Right ventricle myocardium inferior (tissue), 1 donor: ENCODE results near the gene PARD6G. TPM values are rescaled to one million over a fixed set of nuclear protein-coding genes. Genes with fewer than 3 reads are reported as not detected.
"Not testable (repeated sequence)": the region's sequence is repeated elsewhere in the genome, so short reads cannot be mapped to it uniquely, and the experiment has no call there.

Experiments used
- ATAC-seq: fragments of 200-7000 bp; cut with Tn5 transposase; one replicate; pipeline ENCODE4 v1.9.1; 2020; ENCODE audit warnings: mild to moderate bottlenecking, moderate library complexity
- DNase-seq: peaks from one replicate; pipeline ENCODE4 v3.0.0; 2021; ENCODE audit errors: missing footprints
- intact Hi-C: fragments of 100-400 bp; cut with DNase I; formaldehyde crosslinking; loops from one replicate; pipeline ENCODE4 v1.11.0; 2022
- long read RNA-seq: library from polyadenylated mRNA; unstranded; transcript quantifications from one replicate; pipeline ENCODE4 v2.0.0, GENCODE V29; 2021
- total RNA-seq: library from RNA; stranded (reverse); fragmentation: NEBNext Ultra II Directional; extraction: Animal tissue kit (Norgen Biotek cat#: 25700); gene quantifications from one replicate; pipeline ENCODE4 v1.2.1, GENCODE V29; 2021
- donor health status: DM: no; HTN: yes; CAD: no; lungs with severe emphysema.

The PARD6G gene, protein sequence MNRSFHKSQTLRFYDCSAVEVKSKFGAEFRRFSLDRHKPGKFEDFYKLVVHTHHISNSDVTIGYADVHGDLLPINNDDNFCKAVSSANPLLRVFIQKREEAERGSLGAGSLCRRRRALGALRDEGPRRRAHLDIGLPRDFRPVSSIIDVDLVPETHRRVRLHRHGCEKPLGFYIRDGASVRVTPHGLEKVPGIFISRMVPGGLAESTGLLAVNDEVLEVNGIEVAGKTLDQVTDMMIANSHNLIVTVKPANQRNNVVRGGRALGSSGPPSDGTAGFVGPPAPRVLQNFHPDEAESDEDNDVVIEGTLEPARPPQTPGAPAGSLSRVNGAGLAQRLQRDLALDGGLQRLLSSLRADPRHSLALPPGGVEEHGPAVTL
- 2.1 TPM for total RNA-seq
- long read RNA-seq, partial matches to known transcripts: 0 of 2 reads
- long read RNA-seq, other reads (novel, unspliced or antisense): 2 of 2 reads

DNA sequence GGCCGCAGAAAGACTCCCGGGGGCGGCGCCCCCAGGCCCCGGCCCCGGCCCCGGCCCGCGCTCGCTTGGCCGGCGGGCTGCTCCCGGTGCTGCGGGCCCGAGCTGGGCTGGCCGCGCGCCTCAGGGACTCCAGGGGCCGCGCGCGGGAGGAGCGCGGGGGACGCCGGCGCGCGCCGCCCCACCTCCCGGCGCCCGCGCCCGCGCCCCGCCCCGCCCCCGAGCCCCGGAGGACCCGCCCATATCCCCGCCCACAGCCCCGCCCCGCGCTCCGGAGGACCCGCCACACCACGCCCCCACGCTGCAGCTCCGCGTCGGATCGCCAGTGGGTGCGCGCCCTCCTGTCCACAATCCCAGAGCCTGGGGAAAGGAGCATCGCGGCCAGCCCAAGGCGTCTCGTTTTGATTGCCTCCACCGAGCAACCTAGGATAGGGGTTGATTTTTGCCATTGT is at the start of gene PARD6G:
Gene PARD6G, minus strand, starts transcription at position 122 of the 449 bp plus-strand sequence. CDS start 166 bp downstream, outside the sequence.
- ATAC-seq (peak; percentile 95), DNase-seq (peak; percentile 91)
- intact Hi-C loops: no loop called here

DNA sequence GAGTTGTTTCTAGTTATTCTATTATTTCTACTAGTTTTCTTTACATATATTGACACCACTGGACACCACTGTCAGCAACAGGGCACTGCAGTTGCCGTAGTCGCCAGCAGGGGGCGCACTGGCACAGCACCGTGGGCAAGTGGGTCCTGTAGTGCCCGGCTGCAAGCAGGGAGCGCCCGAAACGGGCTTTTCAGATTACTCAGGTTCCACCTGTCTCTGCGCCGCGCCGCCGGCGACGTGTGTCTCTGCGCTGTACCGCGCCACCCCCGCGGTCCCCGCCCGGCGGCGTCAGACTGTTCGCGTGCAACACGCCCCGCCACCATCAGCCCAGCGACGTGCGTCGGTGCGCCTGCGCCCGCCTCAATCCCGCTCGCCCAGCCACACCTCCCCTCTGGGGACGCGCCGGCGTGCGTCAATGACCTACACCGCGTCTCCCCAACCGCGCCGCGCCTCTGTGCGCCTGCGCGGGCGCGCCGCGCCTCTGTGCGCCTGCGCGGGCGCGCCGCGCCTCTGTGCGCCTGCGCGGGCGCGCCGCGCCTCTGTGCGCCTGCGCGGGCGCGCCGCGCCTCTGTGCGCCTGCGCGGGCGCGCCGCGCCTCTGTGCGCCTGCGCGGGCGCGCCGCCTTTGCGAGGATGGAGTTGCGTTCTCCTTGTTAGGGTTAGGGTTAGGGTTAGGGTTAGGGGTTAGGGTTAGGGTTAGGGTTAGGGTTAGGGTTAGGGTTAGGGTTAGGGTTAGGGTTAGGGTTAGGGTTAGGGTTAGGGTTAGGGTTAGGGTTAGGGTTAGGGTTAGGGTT is 15.1 kb upstream of the PARD6G start:
- intact Hi-C loops, DNase-seq: not testable (repeated sequence)
- peak; percentile 34 for ATAC-seq

DNA sequence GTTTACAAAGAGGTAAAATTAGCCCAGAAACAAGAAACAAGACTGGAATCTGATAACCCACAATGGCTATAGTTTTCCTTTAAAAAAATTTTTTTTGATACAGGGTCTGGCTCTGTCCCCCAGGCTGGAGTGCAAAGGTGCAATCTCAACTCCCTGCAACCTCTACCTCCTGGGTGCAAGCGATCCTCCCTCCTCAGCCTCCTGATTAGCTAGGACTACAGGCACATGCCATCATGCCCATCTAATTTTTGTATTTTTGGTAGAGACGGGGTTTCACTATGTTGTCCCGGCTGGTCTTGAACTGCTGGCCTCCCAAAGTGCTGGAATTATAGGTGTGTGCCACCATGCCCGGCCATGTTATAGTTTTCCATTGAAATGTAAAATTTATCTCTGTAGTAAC is 12.3 kb upstream of the PARD6G start:
- intact Hi-C loops: no loop called here
- ATAC-seq: no peak
- DNase-seq: no peak

DNA sequence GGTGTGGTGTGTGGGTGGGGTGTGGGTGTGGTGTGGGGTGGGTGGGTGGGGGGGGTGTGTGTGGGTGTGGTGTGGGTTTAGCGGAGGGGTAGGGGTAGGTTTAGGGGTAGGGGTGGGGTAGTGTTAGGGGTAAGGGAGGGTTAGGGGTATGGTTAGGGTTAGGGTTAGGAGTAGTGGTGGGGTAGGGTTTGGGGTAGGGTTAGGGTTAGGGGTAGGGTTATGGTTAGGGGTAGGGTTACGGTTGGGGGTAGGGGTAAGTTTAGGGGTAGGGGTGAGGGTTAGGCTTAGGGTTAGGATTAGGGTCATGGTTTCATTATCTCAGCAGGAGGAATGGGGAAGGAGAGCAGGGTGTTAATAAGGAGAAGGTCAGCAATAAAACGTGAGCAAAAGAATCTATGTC is 11.3 kb upstream of the PARD6G start:
- ATAC-seq (no peak), DNase-seq (no peak)
- intact Hi-C loops: no loop called here

DNA sequence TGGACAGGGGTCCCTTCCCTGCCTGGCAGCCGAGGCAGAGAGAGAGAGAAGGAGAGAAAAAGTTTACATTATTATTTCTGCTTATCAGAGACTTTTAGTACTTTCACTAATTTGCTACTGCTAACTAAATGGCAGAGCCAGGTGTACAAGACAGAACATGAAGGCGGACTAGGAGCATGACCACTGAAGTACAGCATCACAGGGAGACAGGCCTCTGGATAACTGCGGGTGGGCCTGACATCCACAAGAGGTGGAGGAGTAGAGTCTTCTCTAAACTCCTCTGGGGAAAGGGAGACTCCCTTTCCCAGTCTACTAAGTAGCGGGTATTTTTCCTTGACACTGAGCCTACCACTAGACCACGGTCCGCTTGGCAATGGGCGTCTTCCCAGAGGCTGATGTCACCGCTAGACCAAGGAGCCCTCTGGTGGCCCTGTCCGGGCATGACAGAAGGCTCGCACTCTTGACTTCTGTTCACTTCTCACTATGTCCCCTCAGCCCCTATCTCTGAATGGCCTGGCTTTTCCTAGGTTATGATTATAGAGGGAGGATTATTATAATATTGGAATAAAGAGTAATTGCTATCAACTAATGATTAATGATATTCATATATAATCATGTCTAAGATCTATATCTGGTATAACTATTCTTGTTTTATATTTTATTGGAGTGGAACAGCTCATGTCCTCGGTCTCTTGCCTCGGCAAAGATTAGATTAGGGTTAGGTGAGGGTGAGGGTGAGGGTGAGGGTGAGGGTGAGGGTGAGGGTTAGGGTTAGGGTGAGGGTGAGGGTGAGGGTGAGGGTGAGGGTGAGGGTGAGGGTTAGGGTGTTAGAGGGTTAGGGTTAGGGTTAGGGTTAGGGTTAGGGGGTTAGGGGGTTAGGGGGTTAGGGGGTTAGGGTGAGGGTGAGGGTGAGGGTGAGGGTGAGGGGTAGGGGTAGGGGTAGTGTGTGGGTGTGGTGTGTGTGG is 10.5 kb upstream of the PARD6G start:
- intact Hi-C loops, ATAC-seq: not testable (repeated sequence)

DNA sequence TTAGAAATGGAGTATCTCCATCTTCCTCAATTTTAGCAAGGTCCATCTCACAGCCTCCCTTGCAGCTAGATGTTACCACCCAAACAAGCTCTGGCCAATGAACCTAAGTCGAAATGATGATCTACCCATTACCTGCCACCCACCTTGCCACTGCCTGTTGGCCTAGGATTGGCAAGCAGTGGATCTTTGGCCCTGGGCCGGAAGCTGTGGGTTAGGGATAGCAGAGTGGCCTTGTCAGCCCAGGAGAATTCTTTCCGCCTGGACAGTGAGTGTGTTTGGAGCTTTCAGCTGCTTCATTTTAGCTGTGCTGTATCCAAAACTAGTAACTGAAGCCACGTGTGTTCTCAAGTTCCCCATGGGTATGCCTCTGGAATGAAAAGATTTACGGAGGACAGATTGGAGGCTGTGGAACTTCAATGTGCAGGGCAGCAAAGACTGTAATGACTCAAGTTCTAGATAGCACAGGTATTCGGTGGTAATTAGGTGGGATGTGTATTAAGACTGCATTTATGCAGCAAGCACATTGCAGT is 7.7 kb upstream of the PARD6G start:
- DNase-seq (no peak), ATAC-seq (no peak)
- intact Hi-C loops: no loop called here

More for the DNA sequence above, 10.5 kb upstream of the PARD6G start:
- peak; percentile 75 for DNase-seq

DNA sequence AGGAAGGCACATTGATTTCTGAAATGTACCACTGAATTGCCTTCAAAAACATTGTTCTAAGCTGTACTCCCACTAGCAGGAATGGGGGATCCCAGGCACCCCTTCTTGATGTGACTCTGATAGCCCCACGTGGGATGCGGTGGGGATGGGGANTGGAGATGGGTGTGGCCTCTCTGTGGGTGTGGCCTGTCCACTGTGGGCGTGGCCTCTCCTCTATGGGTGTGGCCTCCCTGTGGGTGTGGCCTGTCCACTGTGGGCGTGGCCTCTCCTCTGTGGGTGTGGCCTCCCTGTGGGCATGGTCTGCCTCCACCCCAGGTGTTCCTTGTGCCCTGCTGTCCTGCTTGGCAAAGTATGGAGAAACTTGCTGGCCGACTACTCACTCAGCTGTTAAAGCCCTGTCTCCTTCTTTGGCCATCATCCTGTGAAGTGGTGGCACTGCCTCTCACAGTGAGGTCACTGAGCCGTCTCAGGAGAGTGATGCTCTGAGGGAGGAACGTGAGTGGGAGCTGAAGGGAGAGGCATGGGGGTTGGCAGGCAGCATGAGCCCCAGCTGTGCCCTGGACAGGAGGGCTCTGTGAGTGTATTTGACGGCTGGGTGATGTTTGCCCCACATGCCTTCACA is 6.7 kb upstream of the PARD6G start:
- intact Hi-C loops: no loop called here
- no peak for ATAC-seq
- no peak for DNase-seq

DNA sequence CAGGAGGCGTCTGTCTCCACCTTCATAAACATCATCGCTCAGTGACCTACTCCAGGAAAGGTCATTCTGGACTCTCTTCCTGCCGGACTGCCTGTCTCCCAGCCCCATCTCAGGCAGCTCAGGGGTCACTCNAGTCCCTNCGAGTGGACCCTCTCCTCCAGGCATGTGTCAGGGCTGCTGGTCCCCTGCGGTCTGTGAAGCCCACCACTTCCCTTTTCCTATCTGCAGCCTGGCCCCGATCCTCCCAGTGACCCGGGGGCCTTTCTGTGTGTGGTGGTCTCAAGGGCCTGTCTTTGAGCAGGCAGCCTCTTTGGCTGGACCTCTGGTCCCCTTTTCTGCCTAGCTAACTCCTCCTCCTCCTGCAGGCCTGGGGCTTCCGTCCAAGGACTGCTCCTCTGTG is 5.9 kb upstream of the PARD6G start:
- intact Hi-C loops: no loop called here
- DNase-seq: no peak
- ATAC-seq: no peak

DNA sequence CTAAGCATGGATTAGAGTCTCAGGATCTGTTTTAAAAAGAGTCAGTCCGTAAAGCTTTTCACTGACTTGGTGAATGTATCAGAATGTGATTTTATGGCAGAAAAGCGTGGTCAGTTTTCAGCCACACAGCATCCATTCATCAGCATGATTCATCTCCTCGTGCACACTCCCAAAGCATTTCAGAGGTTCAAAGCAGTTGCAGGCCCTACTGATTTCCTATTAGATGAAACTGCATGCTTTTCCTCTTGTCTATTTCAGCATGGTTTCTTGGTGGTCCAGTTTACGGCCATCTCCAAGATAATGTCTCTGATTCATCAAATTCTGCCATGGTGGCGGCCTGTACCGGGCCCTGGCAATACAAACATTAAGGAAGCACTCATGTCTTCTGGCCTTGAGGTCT is 4.8 kb upstream of the PARD6G start:
- ATAC-seq: no peak
- intact Hi-C loops: no loop called here
- DNase-seq: no peak

DNA sequence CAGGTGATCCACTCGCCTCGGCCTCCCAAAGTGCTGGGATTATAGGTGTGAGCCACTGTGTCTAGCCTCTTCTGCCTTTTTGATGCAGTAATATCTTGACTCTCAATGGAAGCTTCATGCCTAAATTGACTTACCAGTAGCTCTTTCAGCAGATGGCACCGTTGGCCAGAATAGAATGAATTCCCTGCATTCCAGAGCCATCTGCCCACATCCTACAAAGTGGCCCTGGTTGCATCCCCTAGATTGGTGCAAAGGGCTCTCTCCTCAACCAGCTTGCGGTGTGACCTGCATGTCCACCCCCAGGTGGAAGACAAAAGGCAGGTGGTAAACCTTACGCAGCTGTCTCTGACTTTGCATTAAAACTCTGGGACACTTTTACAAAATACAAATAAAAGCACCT is 4.4 kb upstream of the PARD6G start:
- intact Hi-C loops: no loop called here
- ATAC-seq (no peak), DNase-seq (no peak)

DNA sequence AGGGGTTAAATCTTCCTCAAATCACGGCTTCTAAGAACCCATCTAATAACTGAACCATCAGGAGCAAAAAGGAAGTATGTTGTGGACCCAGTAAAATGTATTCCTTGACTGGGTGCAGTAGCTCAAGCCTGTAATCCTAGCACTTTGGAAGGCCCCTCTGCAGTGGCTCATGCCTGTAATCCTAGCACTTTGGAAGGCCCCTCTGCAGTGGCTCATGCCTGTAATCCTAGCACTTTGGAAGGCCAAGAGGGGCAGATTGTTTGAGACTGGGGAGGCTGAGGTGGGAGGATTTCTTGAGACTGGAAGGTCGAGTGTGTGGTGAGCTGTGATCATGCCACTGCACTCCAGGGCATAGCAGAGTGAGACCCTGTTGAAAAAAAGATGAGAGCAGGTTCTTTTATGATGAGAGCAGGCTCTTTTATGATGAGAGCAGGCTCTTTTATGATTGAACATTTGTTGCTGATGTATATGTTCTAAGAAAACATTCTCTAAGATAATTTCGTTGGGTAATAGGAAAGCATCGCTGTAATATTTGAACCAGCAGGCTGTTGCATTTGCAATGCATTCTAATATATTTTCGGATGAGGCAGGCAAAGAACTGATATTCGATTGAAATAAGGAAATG is 3.5 kb upstream of the PARD6G start:
- no peak for DNase-seq
- ATAC-seq: no peak
- intact Hi-C loops: no loop called here

DNA sequence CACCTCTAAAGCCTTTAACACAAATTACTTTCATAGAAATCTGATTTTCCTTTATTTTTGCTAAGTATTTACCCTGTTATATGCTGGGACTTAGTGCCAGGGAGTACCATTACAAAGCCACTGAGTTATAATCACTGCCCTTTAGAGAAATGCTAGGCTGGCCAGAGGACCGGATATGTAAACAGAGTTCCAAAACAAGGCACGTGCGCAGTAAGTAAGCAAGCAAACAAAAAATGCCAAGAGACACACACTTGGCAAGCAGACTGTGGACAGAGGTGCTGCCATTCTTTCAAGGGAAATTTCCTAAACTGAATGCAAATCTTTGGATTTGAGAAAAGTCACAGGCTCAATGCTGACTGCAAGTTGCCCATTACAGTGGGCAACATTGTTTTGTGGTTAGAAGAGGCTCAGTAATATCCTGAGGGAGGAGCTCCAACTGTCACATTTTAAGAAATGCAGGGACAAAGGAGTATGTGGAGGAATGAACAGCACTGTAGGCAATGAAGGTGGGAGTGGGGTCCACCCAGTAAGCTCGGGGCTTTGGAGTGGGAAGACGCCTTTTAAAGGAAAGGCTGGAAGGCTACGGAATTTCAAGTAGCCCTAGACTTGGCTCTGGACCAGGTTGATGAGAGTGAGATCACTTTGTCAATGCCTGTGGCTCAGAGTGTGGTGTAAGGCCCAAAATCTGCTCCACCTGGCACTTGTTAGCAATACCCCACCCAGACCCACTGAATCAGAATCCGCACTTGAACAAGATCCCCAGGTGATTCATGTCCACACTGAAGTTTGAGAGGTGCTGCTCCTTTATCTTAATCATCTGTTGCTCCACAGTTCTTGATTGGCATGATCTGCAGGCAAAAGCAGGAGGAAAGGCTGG is 2.1 kb upstream of the PARD6G start:
- DNase-seq: no peak

DNA sequence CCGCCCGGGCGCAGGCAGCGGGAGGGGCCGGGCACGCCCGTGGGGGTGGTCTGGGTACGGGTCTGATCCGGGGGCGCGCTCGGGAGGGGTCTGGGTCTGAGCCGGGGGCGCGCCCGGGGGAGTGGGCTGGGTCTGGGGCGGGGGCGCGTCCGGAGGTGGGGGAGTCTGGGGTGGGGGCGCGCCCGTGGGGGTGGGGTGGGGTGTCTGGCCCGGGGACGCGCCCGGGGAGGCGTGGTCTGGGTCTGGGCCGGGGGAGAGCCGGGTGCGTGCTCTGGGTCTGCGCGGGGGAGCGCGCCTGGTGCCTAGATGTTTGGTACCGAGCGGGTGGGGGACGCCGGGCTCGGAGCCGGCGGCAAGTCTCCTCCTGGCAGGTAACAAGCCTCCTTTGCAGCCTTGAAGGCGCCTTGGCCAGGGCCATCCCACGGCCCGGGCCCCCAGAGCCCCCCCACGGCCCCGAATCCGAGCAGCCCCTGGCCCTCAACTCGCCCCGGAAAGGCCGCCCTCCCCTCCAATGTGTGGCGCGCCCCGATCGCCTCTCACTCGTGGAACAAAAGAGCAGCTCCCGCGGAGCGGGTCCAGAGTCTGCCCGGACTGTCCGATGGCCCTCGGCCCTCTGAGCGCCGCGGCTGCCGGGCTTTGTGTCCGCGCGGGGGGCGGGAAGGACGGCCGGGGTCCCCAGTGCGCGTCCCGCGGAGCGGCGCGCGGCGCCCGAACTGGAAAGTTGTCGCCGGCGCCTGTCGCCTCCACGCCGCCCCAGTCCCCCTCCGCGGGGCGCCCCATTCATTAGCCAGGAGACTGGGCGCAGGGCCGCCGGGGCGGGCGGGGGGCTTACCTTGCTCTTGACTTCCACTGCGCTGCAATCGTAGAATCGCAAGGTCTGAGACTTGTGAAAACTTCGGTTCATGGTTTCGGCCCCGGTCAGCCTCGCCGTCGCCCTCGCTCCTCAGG is 595 bp downstream of the PARD6G start:
- intact Hi-C loops: no loop called here
- DNase-seq (no peak), ATAC-seq (peak; percentile 34)

More for the DNA sequence above, 2.1 kb upstream of the PARD6G start:
- no peak for ATAC-seq
- intact Hi-C loops: no loop called here

DNA sequence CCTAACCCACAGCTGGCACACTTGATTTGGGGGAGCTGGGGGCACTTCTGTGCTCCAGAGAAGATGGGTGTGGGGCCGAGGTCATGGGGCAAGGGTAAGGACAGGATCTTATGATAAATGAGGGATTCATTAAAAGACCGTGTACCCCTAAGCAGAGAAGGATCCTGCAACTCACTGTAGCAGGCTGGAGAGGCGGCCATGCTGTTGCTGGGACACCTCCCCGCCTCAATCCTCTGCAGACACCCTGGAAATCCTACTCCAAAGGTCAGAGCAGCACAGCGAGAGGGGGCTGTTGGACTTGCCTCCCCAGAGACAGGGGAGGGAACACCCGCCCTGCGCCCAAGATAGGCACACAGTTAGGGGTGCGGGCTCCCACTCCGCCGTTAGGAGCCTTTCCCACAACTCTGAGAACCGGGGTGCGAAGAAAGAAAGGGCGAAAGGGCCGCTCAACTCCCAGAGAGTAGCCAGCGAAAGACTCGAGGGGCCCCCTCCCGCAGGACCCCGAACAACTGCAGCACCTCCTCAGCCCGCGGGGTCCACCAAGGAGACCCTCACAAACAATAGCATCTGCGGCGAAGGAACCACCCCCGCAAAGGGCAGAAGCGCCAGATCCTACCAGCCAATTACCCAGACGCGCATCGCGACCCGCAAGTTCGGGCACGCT is 1.4 kb downstream of the PARD6G start:
- ATAC-seq: no peak
- intact Hi-C loops: no loop called here
- DNase-seq: no peak
